ENCODE data around the gene CAMKK1.
A peak's percentile ranks its signal among the peaks of the same experiment; 100 is the strongest.

Gene CAMKK1

DNA sequence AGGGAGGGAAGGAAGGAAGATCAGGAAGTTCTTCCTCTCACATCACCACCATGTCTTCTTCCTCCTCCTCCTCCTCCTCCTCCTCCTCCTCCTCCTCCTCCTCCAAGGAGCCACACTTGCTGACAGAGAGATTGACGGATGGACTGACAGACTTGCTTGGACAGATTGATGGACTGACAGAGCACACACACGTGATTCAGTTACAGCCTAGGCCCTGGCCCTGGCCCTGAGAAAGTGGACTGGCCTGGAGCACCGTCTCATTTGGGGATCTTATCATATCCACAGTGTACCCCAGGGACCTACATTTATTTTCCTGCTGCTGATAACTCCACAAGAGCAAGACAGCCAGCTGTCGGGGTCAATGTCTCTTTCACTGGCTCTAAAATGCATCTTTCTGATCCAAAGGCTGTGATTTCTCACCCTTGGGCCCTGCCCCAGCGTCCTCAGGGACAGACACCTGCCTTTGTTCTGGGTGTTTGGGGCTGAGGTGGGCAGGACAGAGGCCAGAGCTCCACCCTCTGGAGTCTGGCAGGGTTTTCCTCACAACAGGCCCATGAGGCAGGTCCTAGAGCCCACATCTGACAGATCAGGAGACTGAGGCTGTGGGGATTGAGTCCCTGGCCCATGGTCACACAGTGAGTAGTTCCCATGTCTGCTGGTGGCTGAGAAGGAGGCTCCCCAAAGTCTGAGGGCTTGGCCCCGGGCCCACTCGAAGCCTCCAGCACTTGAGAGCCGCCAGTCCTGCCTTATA is 25.7 kb upstream of the CAMKK1 start:
- no peak for DNase-seq (ENCODE audit: low read depth in 1 of 2, low spot score in 1 of 2)

DNA sequence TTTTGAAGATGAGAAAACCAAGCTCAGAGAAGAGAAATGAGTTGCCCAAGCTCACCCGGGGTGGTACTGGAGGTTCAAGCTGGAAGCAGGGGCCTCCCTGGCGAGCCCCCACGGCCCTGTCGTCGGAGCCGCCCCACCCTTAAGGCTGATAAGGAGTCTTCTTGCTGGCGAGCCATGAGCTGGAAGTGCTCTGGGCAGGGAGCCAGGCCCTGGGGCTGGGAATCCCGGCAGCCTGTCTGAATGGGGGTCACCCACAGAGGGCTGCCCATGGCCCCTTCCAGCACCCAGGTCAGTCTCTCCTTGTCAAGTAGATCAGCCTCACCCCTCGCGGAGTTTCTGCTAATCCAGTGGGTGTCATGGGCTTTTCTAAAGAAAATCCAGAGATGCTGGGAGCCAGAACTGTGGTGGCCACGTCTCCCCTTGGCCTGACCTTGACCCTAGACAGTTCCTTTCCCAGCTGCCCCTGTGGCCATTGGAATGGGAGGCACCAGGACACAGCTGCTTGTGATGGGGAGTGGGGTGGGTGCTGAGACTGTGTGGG is 24.6 kb upstream of the CAMKK1 start:
- DNase-seq (ENCODE audit: low read depth in 1 of 2, low spot score in 1 of 2), result no peak

DNA sequence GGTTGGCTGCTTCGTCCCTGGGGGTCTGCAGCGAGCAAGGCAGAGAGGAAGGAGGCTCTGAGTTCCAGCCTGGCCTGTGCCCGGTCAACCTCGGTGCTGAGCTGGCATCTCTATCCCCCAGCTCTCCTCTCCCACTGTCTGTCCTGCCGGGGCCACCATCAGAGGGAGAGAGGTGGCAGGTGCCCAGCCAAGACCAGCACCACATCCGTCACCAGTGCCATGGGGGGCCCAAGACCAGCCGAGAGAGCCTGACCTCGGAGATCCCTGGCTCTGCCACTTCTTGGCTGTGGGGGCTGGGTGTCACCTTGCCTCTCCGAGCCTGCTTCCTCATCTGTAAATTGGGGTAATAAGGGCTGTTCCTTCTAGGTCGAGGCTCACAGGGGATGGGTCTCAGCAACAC is 24.0 kb upstream of the CAMKK1 start:
- no peak for DNase-seq (ENCODE audit: low read depth in 1 of 2, low spot score in 1 of 2)

DNA sequence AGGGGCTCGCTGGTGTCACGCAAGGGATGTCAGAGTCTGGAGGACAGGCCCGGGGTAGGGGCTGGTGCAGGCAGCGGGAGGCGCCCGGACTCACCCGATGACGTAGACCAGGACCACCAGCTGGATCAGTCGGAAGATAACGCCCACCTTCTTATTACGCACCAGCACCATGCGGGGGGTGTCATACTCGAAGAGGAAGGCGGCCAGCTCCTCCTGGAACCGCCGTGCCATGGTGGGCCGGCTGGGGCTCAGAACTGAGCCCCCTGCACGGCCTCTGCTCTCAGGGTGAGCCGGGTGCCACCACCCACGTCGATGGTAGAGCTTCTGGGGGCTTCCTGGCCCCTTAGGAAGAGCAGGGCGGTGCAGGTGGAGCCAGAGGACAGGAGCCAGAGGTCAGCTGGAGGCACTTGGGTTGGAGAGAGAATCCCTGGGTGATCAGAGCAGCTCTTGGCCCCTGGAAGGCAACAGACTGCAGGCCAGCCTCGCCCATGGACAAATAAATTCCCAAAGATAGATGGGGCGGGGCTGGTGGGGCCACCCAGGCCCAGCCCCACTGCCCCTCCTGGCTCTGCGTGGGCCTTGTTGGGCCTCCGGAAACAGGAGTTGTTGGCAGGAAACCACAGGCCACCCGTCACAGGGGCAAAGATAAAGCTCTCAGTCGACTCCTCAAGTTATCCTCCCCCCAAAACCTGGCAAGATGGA is 23.3 kb upstream of the CAMKK1 start, which contains the start of gene P2RX1:
Gene P2RX1, minus strand, starts transcription at position 471 of the 702 bp plus-strand sequence. Its CDS starts 240 bp downstream, at position 231.
- no peak for DNase-seq (ENCODE audit: low read depth in 1 of 2, low spot score in 1 of 2)

DNA sequence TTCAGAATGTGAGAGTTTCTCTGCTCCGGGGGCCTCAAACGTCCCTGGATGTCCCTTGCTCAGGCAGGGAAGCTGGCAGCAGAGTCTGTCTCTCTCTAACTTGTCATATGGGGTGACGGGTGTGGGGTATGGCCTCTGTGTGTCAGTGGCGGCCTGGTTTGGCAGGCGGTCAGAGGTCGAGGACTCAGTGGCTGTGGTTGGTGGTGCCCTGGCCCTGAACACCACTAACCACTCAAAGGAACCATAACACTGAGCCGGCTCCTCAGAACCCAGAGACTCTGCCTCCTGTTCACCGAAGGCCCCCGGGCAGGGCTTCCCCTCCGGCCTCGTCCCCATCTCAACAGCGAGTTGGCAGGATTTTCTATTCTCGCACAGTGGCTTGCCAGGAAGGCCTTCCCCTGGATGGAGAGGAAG is 22.7 kb upstream of the CAMKK1 start:
- no peak for DNase-seq (ENCODE audit: low read depth in 1 of 2, low spot score in 1 of 2)

DNA sequence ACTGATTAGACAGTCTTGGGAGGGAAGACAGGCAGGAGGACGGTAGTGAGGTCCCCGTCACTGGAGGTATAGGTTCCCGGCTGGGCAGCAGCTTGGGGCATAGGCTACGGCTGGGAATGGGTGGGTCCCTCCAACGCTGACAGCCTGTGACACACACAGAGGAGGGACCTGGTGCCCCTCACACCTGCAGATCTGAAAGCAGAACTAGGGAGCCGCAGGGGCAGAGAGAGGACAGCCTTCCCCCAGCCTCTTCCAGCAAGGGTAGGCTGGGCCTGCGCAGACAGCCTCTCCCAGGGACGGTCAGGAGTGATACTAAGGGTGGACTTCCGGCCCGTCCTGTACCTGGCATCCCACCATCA is 21.4 kb upstream of the CAMKK1 start:
- no peak for DNase-seq (ENCODE audit: low read depth in 1 of 2, low spot score in 1 of 2)

DNA sequence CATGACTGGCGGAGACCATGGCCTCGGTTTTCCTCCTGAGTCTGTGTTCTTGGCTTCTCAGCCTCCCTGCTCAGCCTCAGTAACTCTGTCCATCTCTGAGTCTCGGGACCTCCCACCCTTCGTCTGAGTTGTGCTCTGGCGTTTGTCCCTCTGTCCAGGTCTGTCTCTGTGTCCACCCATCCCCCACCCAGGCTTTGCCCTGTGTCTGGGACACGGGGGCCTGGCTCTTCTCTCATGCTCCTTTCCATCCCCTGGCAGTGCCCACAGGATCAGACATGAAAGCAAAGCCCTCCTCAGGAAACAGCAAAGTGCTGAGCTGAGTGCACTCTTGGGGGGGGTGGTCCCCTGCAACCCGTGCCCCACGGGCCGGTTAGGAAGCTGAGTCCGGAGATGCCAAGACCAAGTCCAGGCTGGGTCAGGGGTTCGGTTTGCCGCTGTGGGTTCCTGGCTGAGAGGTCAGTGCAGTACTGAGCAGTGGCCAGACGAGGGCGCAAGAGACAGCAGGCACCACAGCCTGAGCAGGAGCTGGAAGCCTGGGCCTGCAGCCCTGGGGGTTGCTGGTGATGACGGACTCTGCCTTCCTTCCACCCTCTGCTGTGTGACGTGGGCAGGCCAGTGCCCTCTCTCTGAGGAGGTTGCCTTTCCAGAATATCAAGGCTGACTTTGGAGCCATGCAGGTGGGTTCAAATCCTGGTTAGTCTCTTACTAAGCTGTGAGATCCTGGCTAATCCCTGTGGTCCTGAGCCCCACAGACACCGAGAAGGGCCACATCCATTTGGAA is 20.9 kb upstream of the CAMKK1 start:
- peak; percentile 68 to 72 for DNase-seq (ENCODE audit: low read depth in 1 of 2, low spot score in 1 of 2)

DNA sequence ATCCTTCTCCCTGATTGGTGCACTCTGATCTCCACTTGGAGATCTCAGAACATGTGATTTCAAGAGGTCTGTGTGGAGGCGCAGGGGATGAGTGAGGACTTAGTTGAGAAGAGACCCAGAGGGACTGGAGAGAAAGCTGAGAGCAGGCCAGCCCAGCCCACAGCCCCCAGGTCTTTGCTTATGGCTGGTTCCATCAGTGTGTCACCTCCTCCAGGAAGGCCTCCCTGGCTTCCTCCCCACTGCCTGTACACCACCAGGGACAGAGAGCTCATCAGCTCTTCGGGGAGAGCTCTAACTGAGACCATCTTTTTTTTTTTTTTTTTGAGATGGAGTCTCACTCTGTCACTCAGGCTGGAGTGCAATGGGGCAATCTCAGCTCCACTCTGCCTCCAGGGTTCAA is 20.0 kb upstream of the CAMKK1 start:
- no peak for DNase-seq (ENCODE audit: low read depth in 1 of 2, low spot score in 1 of 2)

DNA sequence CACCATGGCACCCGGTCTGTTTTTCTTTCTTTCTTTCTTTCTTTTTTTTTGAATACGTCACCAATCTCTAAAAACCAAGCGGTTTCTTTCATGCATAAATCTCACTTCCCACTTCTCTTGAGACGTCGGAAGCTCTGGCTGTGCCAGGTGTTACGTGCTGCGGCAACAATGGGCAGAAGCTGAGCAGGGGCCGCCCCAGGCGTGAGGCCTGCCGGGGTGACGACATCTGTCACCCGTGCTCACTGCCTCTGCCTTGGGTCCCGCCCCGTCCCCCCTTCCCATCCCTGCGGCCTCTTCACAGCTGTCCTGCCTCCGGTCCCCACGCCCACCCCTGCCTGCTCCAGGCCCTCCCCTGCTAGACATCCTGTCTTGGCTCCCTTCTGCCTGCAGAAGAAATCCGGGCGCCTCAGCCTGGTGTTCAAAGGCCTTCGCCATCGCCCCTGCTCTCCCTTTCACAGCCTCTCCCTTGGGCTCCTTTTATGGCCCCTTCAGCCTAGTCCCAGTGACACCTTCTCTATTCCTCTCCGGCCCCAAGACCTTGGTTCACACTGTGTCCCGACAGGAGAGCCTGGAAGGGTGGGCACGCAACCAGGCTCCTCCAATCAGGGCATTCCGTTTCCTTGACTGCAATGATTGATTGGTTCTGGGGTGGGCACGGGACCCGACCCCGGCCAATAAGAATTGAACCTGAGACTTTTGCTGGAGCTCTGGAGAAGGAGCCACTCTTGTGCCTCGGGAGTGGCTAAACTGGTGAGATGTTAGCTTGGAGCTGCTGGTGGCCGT is 18.6 kb upstream of the CAMKK1 start:
- DNase-seq (ENCODE audit: low read depth in 1 of 2, low spot score in 1 of 2), result peak in 1 of 2 donors; percentile 64

DNA sequence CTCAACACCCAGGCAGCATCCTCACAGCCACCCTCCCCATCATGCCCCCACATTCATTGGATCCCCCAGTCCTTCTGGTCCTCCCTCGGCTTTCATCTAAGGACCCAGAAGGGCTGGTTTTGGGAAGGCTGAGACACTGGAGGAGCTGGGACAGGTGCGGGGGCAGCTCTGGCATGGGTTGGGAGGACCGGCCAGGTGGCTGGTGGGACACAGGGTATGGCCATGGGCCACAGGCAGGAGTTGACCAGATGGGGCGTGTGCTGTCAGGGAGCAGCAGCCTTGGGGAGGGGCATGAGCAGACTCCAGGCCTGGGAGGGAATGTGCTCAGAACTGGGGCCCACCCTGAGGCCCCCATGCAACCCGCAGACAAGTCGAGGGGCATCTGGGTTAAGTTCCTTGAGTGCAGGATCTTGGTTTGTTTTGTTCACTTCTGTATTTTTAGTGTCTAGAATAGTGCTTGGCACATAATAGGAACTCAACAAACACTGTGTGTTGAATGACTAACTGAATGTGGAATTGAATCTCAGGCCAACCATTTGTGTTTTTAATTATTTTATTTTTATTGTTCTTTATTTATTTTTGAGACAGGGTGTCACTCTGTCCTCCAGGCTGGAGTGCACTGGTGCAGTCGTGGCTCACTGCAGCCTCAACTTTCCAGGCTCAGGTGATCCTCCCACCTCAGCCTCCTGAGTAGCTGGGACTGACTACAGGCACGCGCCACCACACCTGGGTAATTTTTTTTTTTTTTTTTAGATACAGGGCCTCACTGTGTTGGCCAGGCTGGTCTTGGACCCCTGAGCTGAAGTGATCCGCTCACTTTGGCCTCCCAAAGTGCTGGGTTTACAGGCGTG is 17.8 kb upstream of the CAMKK1 start:
- no peak for DNase-seq (ENCODE audit: low read depth in 1 of 2, low spot score in 1 of 2)

DNA sequence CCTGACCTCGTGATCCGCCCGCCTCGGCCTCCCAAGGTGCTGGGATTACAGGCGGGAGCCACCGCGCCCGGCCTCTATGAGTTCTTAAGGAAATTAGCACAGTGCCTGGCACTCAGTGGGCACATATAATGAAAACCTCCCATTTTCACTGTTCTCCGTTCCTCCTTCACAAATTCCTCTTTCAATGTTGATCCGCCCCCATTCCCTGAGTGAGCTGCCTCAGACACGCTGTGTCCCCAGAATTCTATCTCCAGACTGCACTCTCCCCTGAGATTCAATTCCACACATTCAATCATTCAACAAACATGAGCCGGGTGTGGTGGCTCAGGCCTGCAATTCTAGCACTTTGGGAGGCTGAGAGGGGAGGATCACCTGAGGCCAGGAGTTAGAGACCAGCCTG is 16.4 kb upstream of the CAMKK1 start:
- DNase-seq (ENCODE audit: low read depth in 1 of 2, low spot score in 1 of 2), result no peak

DNA sequence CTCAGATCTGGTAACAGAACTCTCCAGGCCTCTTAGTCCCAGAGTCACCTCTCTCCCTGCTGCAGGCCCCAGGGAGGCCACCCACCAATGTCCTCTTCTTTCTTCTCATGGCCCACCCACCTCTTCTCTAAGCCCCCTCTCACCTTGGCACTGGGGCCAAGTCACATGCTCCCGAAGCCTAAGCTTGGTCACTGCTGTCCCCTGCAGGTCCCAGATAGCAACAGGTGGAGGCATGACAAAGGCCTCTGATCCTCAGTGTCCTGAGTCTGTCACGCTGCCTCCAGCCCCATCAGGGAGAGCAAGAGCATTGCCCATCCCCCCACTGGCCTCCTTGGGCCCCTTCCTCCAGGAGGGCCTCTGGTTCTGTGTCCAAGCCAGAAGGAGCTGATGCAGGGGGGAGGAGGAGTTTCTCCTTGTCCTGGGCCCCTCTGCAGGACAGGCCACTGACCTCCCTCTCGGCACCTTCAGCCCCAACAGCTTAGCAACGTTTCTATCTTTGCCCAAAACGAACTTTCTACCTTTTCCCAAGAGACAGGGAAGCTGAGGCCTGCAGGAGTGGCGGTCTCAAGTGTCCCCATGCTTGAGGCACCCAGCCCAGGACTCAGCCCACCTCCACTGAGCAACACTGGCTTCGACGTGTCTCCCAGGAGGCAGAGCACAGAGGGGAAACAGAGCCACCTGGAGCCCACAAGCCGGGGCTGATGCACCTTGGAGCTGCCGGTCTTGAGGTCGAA is 14.8 kb upstream of the CAMKK1 start:
- DNase-seq (ENCODE audit: low read depth in 1 of 2, low spot score in 1 of 2), result no peak

DNA sequence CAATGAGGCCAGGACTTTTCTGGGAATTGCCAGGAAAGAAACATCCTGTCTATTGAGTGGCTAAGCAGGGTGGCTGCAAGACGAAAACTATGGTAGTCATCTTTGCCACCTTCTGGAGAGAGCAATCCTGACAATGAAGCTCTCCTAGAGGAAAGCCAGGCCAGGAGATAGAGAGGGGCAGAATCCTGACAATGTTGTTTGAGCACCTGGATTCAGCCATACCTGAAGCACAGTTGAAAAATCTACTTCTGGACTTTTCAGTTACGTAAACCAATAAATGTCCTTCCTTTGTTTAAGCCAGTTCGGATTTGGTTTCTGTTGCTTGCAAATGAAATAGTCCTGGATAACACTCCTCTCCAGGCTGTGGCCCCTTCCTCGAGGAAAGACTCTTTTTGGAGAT is 14.0 kb upstream of the CAMKK1 start:
- no peak for DNase-seq (ENCODE audit: low read depth in 1 of 2, low spot score in 1 of 2)

DNA sequence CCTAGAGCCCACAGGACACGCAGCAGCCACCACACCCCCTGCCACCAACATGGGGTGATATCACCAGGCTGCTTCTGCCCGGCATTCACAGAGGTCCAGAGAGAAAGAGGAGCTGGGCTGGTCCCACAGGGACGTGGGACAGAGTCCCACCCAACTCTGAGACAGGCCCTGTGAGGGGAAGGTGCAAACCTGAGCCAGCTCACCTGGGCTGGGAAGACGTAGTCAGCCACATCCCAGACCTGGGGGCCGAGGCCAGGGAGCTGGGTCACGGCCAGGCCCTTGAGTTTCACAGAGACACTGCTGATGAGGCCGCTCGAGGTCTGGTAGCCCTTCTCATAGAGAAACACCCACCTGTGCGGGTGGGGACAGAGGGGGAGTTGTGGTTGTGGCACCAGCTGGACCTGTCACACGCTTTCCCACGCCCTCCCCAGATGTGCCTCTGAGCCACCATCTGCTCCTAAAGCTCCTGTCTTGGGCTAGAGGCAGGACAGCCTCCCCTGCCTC is 12.2 kb upstream of the CAMKK1 start:
- no peak for DNase-seq (ENCODE audit: low read depth in 1 of 2, low spot score in 1 of 2)

DNA sequence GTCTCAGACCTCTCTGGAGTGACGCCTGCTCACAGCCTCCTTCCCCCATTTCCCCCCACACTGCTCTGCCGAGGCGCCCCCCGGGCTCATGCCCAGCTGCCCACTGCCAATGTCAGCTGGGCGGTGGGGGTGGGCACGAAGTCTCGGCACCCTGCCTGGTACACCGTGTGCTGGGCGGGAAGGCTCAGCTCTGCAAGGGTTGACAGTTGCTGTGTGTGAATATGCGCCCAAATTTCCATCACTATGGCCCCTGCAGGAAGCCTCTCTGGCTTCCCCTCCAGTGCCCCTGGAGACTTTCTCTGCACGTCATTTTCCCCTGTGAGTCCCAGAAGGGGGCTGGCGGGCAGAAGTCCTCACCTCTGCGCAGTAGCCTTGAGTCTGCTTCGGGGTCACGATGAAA is 11.6 kb upstream of the CAMKK1 start:
- no peak for DNase-seq (ENCODE audit: low read depth in 1 of 2, low spot score in 1 of 2)

DNA sequence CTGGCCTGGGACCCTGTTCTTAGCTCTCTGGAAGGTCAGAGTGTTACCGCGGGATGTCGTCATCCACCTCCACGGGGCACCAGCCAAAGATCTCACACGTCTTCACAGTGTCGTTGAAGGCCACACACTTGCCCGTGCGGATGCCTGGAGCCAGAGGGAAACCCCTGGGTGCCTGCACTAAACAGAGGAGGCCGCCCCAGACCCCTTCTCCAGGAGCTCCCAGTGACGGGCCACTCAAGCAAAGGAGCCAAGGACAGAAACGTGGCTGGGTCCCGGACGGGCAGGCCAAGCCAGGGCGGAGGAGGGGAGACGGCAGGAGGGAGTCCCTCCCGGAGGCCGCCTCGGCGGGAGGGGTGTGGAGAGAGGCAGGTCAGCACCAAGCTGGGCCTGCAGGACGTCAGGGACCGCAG is 11.0 kb upstream of the CAMKK1 start:
- DNase-seq (ENCODE audit: low read depth in 1 of 2, low spot score in 1 of 2), result no peak

DNA sequence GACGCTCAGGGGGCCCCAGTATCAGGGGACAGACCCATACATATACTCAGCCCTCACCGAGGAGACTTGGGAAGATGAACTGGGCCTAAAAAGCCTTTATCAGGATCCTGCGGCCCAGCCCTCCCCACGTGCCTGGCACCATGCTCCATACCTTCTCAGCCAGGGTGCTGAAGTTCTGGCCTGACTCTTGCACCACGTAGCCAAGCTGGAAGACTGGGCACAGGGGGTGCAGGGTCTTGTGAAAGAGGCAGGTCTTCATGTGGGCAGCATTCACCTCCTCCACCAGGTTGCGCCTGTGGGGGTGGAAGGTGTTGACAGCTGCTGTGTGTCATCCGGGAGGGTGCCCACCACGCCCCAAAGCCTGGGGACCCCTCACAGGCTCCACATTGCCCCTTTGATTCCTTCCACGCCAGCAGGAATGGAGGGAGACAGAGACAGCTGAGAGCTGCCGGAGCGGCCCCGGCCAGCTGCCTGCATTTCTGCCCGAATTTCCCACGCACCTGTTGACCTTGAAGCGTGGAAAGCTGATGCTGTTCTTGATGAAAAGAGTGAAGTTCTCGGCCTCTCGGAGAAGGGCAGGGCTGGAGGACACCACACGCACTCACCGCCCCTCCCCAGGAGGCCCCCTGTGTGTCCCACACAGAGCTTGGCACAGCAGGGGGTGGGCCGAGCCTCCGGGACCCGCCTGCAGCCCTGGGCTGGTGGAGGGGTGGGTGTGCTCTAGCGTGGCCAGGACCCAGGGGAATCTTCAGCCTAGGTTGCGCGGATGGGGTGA is 10.4 kb upstream of the CAMKK1 start:
- DNase-seq (ENCODE audit: low read depth in 1 of 2, low spot score in 1 of 2), result no peak

DNA sequence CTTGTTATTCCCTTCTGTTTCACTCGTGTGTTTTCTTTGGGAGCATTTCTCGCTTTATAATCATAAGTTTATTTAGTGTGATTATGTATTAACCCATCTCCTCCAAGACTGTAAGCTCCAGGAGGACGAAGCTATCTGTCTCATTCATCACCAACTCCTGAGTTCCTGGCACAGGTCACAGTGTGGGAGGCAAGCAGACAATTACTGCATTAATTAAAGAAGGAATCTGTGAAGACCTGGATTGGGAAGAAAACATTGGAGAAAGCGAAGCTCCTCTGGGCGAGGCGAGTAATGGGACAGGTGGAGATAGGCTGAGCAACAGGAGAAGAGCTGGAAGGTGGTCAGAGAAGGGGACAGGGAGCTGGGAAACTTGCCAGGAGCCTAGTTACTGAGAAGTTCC is 7.8 kb upstream of the CAMKK1 start:
- no peak for DNase-seq (ENCODE audit: low read depth in 1 of 2, low spot score in 1 of 2)
